Neuron (in vitro differentiated cells): ENCODE data around the gene GRID1.

Experiments used
- H2AFZ ChIP-seq: one replicate; pipeline ENCODE4 v1.6.1; 2013; ENCODE audit warnings: low read depth, mild to moderate bottlenecking, inconsistent platforms, low read length, moderate library complexity
- H3K27me3 ChIP-seq: one replicate; pipeline ENCODE4 v1.6.1; 2013; ENCODE audit warnings: low read length; ENCODE audit not compliant: insufficient read depth
- H3K36me3 ChIP-seq: one replicate; pipeline ENCODE4 v1.6.1; 2013; ENCODE audit warnings: low read length; ENCODE audit not compliant: insufficient read depth
- H3K4me1 ChIP-seq: one replicate; pipeline ENCODE4 v1.6.1; 2013; ENCODE audit warnings: low read length; ENCODE audit not compliant: insufficient read depth
- H3K4me3 ChIP-seq: 2 replicates; pipeline ENCODE4 v1.5.1; 2013; ENCODE audit warnings: mild to moderate bottlenecking, low read length, moderate library complexity
- H3K9me3 ChIP-seq: one replicate; pipeline ENCODE4 v1.6.1; 2013; ENCODE audit warnings: low read length

The GRID1 gene

DNA sequence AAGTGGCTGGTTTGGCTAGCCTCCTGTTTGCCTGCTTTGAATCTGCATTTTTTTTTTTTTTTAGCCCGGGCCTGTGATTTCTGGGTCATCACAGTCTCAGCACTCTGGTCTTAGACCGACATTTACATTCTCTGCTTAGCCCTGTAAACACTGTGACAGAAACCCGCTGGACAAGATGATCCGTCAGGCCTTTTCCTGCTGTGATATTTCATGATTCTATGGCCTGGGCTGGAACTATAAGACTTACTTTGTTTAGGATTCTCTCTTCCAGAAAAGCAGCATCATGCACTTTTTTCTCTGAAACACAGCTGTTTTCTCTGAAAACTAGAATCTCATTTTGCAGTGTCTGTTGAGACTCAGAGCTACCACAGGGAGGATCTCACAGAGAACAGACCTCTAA lies 705.5 kb downstream of the GRID1 start:
- Histone ChIP-seq H3K27me3 (no peaks in the 10 kb centered on the region), H3K36me3 (no peaks in the 10 kb centered on the region), H3K9me3 (no peaks in the 10 kb centered on the region), H3K4me3 (no peak overlapping the region), H3K4me1 (no peaks in the 10 kb centered on the region), H2AFZ (no peak overlapping the region)

DNA sequence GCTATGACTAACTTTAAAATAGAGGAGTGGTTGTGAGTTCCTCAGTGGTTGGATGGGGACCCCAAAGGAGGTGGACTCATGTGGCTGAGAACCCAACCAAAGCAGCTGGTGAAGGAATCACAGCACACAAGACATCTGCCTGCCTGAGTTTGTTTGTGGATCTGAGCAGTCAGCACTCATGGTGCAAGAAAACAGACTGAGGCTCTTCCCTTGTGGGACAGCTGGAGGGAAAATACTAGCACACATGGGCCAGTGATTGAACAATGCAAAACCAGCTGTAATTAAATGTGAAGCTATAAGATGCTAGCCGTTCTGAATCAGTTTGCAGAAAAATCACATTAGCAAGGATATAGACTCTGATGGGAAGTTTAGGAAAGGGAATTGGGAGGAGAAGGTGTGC lies 707.3 kb downstream of the GRID1 start:
- no peak overlapping the region for H2AFZ ChIP-seq
- H3K27me3 ChIP-seq = no peaks in the 10 kb centered on the region

DNA sequence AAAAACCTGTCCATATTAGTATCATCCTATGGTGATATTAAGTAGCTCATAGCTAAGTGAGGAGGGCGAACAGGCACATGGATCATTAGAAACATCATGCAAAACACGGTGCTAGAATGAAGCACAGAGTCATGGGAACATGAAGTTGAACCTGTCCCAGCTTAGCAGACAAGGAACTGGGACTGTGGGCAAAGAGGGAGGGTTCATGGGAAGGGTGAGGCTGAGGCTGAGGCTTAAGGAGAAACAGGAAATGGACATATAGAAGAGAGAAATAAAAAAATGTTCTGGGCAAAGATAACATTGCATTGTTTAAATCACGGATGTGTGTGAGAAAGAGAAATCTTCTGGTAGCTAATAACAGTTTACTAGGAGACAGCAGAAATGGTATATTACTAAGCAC lies 708.1 kb downstream of the GRID1 start:
- H3K4me1 ChIP-seq = no peaks in the 10 kb centered on the region
- no peak overlapping the region for H2AFZ ChIP-seq
- no peak overlapping the region for H3K4me3 ChIP-seq
- H3K9me3 ChIP-seq = no peaks in the 10 kb centered on the region
- no peaks in the 10 kb centered on the region for H3K27me3 ChIP-seq
- H3K36me3 ChIP-seq = no peaks in the 10 kb centered on the region

More for the DNA sequence above, 707.3 kb downstream of the GRID1 start:
- no peak overlapping the region for H3K4me3 ChIP-seq
- no peaks in the 10 kb centered on the region for H3K4me1 ChIP-seq
- H3K36me3 ChIP-seq = no peaks in the 10 kb centered on the region
- H3K9me3 ChIP-seq = no peaks in the 10 kb centered on the region

DNA sequence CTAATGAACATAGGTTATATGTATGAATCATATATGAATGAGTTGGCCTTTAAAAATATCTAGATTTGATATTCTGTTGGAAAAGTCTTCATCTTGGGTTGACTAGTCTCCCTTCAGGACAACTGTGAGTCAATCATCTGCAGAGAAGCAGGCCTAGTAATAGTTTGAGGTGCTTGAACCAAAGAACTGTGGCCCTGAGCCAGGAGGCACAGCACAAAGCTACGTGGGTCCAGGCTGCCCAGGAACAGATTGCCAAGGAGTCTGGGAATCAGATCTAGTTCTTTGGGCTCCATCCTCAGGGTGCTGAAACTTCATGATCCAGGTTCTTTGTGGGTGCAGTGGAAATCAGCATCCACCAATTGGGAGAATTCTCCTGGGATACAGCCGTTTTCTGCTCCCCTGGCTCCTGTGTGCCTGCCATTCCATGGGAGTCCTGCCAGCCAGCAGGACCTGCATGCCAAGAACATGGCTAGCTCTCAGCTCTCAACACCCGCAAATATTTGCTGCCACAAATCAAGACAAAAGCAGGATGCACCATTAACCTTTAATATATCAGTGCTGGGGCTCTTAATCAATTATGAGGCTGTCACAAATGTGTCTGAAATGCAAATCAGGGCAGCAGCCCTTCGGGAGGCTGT lies 709.0 kb downstream of the GRID1 start:
- no peak overlapping the region for H3K4me3 ChIP-seq
- no peaks in the 10 kb centered on the region for H3K4me1 ChIP-seq
- H3K9me3 ChIP-seq = no peaks in the 10 kb centered on the region
- H3K36me3 ChIP-seq = no peaks in the 10 kb centered on the region
- no peak overlapping the region for H2AFZ ChIP-seq
- no peaks in the 10 kb centered on the region for H3K27me3 ChIP-seq

DNA sequence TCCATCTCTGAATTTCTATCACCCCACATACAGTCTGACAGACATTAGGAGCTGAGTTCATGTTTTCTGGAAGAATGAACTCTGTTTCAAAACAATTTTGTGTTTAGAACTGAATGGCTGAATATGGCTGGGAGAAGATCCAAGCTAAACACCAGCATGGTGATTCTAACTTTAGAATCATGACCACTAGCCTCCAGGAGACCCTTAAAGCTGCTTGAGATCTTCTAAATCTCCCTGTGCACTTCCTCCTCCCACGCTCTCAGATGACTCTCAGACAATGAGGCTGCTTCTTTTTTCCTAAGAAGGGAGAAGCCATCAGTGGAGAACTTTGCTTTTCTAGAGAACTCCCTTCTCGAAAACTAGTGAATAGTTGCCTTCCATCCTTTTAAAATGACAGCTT lies 711.2 kb downstream of the GRID1 start:
- H3K36me3 ChIP-seq = no peaks in the 10 kb centered on the region
- H3K4me1 ChIP-seq = no peaks in the 10 kb centered on the region
- H3K9me3 ChIP-seq = no peaks in the 10 kb centered on the region

DNA sequence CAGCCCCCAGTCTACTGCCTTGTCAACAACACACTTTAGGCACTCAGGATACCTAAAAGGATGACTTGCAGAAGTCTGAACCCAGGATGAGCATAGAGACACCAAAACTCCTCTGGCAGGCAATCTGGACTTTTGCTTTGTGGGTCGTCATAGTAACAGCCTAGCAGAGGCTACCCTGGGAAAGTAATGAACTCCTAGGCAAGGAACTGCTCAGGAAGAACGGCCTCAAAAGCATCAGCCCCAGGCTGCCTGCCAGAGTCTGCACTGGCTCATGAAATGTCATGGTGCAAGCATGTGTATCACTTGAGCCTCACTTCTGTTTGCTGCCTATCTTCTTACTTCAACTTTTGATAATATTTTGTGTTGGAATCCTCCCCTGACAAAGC lies 715.1 kb downstream of the GRID1 start:
- Histone ChIP-seq H3K9me3 (no peaks in the 10 kb centered on the region), H3K4me1 (no peaks in the 10 kb centered on the region), H3K36me3 (no peaks in the 10 kb centered on the region), H3K4me3 (no peak overlapping the region), H3K27me3 (no peaks in the 10 kb centered on the region), H2AFZ (no peak overlapping the region)

More for the DNA sequence above, 711.2 kb downstream of the GRID1 start:
- H3K4me3 ChIP-seq = no peak overlapping the region
- no peak overlapping the region for H2AFZ ChIP-seq
- no peaks in the 10 kb centered on the region for H3K27me3 ChIP-seq

DNA sequence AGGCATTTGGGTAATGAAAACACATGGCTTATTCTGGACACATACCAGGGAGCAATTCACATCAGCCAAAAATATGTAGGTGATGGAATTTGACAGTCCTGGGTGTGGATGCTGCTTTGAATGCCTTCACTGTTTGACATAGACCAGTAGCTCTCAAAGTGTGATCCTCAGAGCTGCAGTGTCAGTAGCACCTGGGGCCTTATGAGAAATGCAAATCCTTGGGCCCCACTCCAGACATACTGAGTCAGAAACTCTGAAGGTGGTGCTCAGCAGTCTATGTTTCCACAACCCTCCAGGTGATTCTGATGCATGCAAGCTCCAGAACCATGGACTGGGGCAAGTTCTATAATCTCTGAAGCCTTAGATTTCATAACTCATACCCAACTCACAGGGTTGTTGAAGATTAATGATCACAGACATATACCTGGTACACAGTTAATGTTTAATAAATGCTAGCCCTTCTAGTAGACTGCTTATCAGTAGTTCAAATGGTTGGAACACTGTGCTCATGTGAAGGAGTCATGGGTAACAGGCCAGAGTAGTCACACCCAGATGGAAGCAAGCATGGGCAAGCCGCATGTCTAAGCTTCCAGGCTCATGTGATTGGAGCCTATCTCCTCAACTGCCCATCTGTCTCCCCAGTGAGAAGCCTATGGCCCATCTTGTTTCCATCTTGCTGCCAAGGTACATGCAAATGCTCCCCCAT lies 715.7 kb downstream of the GRID1 start:
- Histone ChIP-seq H3K9me3 (no peaks in the 10 kb centered on the region), H3K36me3 (no peaks in the 10 kb centered on the region), H3K4me3 (no peak overlapping the region), H2AFZ (no peak overlapping the region), H3K27me3 (no peaks in the 10 kb centered on the region), H3K4me1 (no peaks in the 10 kb centered on the region)

DNA sequence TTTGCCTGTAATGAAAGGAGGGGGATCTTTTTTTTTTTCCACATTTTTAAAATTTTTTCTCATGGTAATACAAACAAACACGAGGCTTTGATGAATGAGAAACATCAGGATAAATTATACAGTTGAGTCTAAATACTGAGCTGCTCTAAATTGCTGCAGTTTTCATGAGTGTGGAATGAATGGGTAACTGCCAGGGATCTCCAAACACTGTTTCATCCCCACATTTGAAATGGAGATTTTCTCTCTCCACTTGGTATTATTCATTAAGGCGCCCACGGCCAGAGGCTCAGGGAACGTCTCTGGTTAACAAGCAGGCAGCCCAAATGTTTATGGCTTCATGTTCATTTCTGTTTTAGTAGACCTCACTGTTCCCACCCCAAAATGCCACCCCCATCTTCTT lies 717.1 kb downstream of the GRID1 start:
- Histone ChIP-seq H2AFZ (no peak overlapping the region), H3K27me3 (no peaks in the 10 kb centered on the region), H3K36me3 (no peaks in the 10 kb centered on the region), H3K4me1 (no peaks in the 10 kb centered on the region), H3K9me3 (no peaks in the 10 kb centered on the region), H3K4me3 (no peak overlapping the region)

DNA sequence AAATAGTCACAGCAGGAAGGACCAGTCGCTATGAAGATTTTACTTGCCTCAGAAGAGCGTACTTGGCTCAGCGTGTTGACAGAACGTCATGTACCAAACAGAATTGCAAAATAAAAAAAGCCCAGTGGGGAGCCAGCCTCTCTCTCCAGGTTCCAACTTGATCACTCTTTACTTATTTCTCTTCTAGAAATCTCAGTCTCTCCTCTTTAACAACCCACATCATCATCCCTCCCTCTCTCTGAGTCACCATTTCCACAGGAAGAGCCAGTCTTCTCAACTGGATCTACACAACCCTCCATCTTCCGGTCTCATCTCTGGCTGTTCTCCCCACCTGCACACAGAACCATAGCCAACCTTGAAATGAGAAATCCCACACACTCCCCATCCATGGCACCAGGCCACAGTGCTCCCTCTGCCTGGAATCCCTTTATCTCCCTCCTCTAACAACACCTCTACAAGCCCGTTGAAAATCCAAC lies 718.3 kb downstream of the GRID1 start:
- no peaks in the 10 kb centered on the region for H3K9me3 ChIP-seq
- H3K4me1 ChIP-seq = no peaks in the 10 kb centered on the region
- no peaks in the 10 kb centered on the region for H3K27me3 ChIP-seq
- no peak overlapping the region for H3K4me3 ChIP-seq
- no peak overlapping the region for H2AFZ ChIP-seq
- no peaks in the 10 kb centered on the region for H3K36me3 ChIP-seq

DNA sequence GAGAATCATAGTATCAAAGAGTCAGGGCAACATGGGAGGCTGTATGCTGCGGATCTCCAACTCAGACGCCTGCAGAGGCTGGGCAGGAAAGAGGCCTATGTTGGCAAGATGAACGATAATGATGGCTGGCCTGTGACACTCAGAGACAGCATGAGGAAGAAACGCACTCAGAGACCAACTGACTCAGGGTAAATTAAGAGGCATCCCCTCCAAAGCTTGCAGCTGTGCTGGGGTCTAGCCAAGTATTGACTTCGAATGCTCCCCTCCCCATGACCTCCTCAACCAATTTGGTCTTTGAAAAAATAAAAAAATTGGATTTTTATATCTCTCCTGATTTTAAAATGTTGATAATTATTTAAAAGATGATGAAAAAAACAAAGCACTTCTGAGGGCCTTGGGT lies 718.9 kb downstream of the GRID1 start:
- no peaks in the 10 kb centered on the region for H3K9me3 ChIP-seq
- no peak overlapping the region for H3K4me3 ChIP-seq
- H2AFZ ChIP-seq = no peak overlapping the region
- H3K36me3 ChIP-seq = no peaks in the 10 kb centered on the region
- no peaks in the 10 kb centered on the region for H3K27me3 ChIP-seq
- H3K4me1 ChIP-seq = no peaks in the 10 kb centered on the region

DNA sequence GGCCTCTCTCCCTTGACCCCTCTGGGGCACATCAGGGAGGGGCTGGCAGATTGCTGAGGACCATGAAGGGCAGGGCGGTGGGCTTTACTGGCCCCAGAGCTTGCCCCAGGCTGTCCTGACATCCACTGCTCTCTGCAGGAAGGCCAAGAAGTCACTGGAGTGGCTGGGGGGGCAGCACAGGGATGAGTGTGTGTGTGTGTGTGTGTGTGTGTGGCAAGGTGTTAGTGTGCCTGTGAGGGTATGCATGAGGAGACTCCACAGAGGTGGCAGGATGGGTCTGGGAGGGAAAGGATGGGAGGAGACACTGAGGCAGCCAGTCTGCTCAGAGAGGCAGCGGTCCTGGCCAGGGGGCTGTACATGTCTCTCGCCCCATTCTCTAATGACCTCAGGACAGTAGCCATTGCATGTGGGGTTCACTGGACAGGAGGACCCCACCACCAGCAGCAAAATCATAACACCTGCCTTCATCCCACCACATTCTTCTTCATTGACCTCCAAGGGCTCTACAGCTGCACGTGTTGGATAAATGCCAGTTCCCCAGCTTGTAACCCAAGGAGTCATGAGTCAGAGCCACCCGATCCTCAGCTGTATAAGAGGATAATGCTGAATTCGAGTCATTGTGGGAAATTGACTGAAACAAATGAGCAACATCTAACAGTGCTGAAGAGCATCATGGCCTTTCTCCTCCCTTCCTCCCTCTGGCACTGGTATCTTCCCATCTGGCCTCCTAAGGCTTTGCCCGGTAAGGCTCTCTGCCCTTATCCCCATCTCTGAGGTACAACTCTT lies 720.5 kb downstream of the GRID1 start:
- Histone ChIP-seq H3K36me3 (no peaks in the 10 kb centered on the region), H3K27me3 (no peaks in the 10 kb centered on the region), H2AFZ (no peak overlapping the region), H3K4me1 (no peaks in the 10 kb centered on the region), H3K4me3 (no peak overlapping the region), H3K9me3 (no peaks in the 10 kb centered on the region)

DNA sequence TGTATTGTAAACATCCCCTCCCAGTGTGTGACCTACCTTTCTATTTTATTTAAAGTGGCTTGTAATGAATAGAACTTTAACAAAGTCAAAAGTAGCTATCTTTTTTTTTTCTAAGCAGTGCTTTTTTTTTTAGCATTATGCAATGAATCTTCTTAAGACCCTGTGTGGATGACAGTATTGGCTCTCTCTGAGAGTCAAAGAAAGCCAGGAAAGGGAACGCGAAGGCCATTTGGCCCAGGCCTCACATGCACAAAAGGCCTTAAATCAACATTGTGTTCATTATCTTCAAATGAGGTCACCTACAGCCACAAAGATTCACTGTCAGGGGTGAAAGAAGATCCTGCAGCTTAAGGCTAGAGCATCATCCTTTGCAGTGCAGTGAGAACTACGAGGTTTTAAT lies 721.5 kb downstream of the GRID1 start:
- H3K36me3 ChIP-seq = no peaks in the 10 kb centered on the region
- no peak overlapping the region for H3K4me3 ChIP-seq
- H2AFZ ChIP-seq = no peak overlapping the region
- no peaks in the 10 kb centered on the region for H3K27me3 ChIP-seq
- H3K4me1 ChIP-seq = no peaks in the 10 kb centered on the region
- H3K9me3 ChIP-seq = no peaks in the 10 kb centered on the region

DNA sequence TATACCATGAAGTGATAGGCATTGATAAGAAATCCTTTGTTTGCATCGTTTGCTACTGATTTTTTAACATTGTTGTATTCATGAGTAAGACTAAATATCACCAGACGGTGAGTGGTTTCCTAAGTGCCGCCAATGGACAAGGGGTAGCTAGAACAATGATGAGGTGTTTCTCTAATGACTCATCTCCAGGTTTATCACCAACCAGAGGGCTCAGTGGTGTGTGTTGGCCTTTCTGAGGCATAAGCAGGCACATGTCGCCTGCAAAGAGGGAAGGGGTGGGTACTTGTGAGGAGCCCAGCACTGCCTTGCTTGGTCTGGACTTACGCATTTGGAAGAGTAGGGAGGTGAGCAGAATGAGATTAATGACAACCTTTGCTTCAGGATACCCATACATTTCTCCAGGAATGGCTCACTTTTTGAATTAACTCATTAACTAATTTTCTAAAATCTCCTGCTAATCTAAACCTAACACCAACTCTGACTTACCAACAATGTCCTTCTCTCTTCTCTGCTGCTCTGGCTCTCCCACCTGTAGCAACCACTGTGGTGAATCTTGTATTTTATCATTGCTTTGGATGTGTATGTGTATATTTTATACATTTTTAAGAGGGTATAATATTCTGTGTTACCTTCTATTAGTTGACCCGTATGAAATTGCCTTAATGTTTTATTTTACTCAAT lies 722.6 kb downstream of the GRID1 start:
- H3K27me3 ChIP-seq = no peaks in the 10 kb centered on the region
- H3K4me3 ChIP-seq = no peak overlapping the region
- no peaks in the 10 kb centered on the region for H3K4me1 ChIP-seq
- no peaks in the 10 kb centered on the region for H3K9me3 ChIP-seq
- no peaks in the 10 kb centered on the region for H3K36me3 ChIP-seq
- H2AFZ ChIP-seq = no peak overlapping the region
